Thyroid gland (tissue), 4 donors: ENCODE results near the gene NTNG1. TPM values are rescaled to one million over a fixed set of nuclear protein-coding genes. Genes with fewer than 3 reads are reported as not detected.

Experiments used
- DNase-seq, 2 donors: peaks; one replicate each; pipeline ENCODE4 v3.0.0-alpha.2; 2019
- H3K27ac ChIP-seq, 3 donors: fragments of 200-600 bp; sonication (generic); 1 replicate in 2 of 3; 2 replicates in 1 of 3; pipeline ENCODE4 v1.5.1; 2016 to 2019; ENCODE audit warnings: mild to moderate bottlenecking in 1 of 3, moderate library complexity in 1 of 3
- H3K27me3 ChIP-seq: fragments of 200-600 bp; sonication (generic); one replicate; pipeline ENCODE4 v1.5.1; 2019
- H3K36me3 ChIP-seq, 2 donors: fragments of 200-600 bp; sonication (generic); one replicate each; pipeline ENCODE4 v1.5.1; 2016 to 2019
- H3K4me1 ChIP-seq, 2 donors: fragments of 200-600 bp; sonication (generic); one replicate each; pipeline ENCODE4 v1.5.1; 2017 to 2019
- H3K4me3 ChIP-seq, 3 donors: fragments of 200-600 bp; sonication (generic); replicated peaks in 1 of 3; 1 replicate in 2 of 3; 2 replicates in 1 of 3; pipeline ENCODE4 v1.5.1; 2016; ENCODE audit warnings: mild to moderate bottlenecking in 1 of 3
- H3K9me3 ChIP-seq: fragments of 200-600 bp; sonication (generic); one replicate; pipeline ENCODE4 v1.5.1; 2017
- CTCF ChIP-seq, 6 experiments: fragments of 200-600 bp in 3 of 6; fragments of 450-650 bp in 3 of 6; sonication (generic) in 3 of 6; IDR thresholded peaks; one replicate each; pipeline ENCODE4 v1.5.1; 2016 to 2019; ENCODE audit warnings: antibody characterized with exemption in 6 of 6, mild to moderate bottlenecking in 2 of 6, inconsistent platforms in 1 of 6, moderate library complexity in 1 of 6
- POLR2A ChIP-seq, 2 donors: fragments of 450-650 bp; IDR thresholded peaks; one replicate each; pipeline ENCODE4 v1.6.1; 2017; ENCODE audit warnings: antibody characterized with exemption in 2 of 2, mild to moderate bottlenecking in 2 of 2, moderate library complexity in 1 of 2
- WGBS, 2 donors: methylation state at CpG; one replicate each; pipeline ENCODE4 v1.1.5; 2017; 5-methylcytosine and 5-hydroxymethylcytosine counted together
- intact Hi-C: fragments of 100-400 bp; cut with DNase I; formaldehyde crosslinking; loops from one replicate; pipeline ENCODE4 v1.15.1; 2023
- total RNA-seq, 4 donors: library from RNA; depleted of rRNA; stranded (reverse); fragments of >200 nt; gene quantifications; one replicate each; pipeline ENCODE4 v1.2.3, GENCODE V29; 2016

Gene NTNG1
- total RNA-seq, 4 donors from 2014 or later: 0.33 to 0.56 (median 0.54) TPM; not detected in 1

- H3K27me3 ChIP-seq: no peaks in the 10 kb centered on the region
- no peaks in the 10 kb centered on the region for H3K36me3 ChIP-seq
- no peak for DNase-seq
- H3K4me3 ChIP-seq: no peak overlapping the region
- no peaks in the 10 kb centered on the region for H3K9me3 ChIP-seq
- intact Hi-C loops: no loop called here
- no peaks in the 10 kb centered on the region for H3K4me1 ChIP-seq
- TF ChIP-seq CTCF (IDR thresholded peaks at IDR 0.05): no peak
- no peak for TF ChIP-seq POLR2A (IDR thresholded peaks at IDR 0.05)
- WGBS, 2 donors: 76 to 78% methylated on average over 2 of the region's 2 CpGs
- H3K27ac ChIP-seq: no peak overlapping the region
Measured at GRCh38 chr1:107413546-107413945, 272.7 kb downstream of the NTNG1 start.

GRCh38 chr1:107413951-107414350 lies 273.1 kb downstream of the NTNG1 start:
- no peaks in the 10 kb centered on the region for H3K27me3 ChIP-seq
- no peak for TF ChIP-seq CTCF (IDR thresholded peaks at IDR 0.05)
- TF ChIP-seq POLR2A (IDR thresholded peaks at IDR 0.05): no peak
- no peak overlapping the region for H3K27ac ChIP-seq
- WGBS, 2 donors: 78 to 84% methylated on average over 2 of the region's 2 CpGs
- H3K4me3 ChIP-seq: no peak overlapping the region
- H3K36me3 ChIP-seq: no peaks in the 10 kb centered on the region
- DNase-seq: no peak
- H3K4me1 ChIP-seq: no peaks in the 10 kb centered on the region
- no peaks in the 10 kb centered on the region for H3K9me3 ChIP-seq
- intact Hi-C loops: no loop called here

GRCh38 chr1:107414550-107414949 lies 273.7 kb downstream of the NTNG1 start:
- no peak for DNase-seq
- Histone ChIP-seq H3K9me3 (no peaks in the 10 kb centered on the region), H3K27me3 (no peaks in the 10 kb centered on the region), H3K4me1 (no peaks in the 10 kb centered on the region), H3K4me3 (no peak overlapping the region), H3K36me3 (no peaks in the 10 kb centered on the region), H3K27ac (no peak overlapping the region)
- WGBS, 2 donors: 58 to 62% methylated on average over 3 of the region's 3 CpGs
- intact Hi-C loops: no loop called here
- TF ChIP-seq POLR2A (IDR thresholded peaks at IDR 0.05) (no peak), CTCF (IDR thresholded peaks at IDR 0.05) (no peak)

- Histone ChIP-seq H3K27ac (no peak overlapping the region), H3K4me3 (no peak overlapping the region), H3K36me3 (no peaks in the 10 kb centered on the region), H3K27me3 (no peaks in the 10 kb centered on the region), H3K9me3 (no peaks in the 10 kb centered on the region), H3K4me1 (no peaks in the 10 kb centered on the region)
- intact Hi-C loops: no loop called here
- DNase-seq: no peak
- WGBS, 2 donors: 70 to 86% methylated on average over 4 of the region's 4 CpGs
- TF ChIP-seq POLR2A (IDR thresholded peaks at IDR 0.05) (no peak), CTCF (IDR thresholded peaks at IDR 0.05) (no peak)
Measured at GRCh38 chr1:107415241-107415640, 274.4 kb downstream of the NTNG1 start.

GRCh38 chr1:107419003-107419402 lies 278.2 kb downstream of the NTNG1 start:
- no peak overlapping the region for H3K27ac ChIP-seq

More at GRCh38 chr1:107419003-107419402, 278.2 kb downstream of the NTNG1 start:
- Histone ChIP-seq H3K4me3 (no peak overlapping the region), H3K27me3 (no peaks in the 10 kb centered on the region), H3K9me3 (no peaks in the 10 kb centered on the region), H3K4me1 (no peaks in the 10 kb centered on the region), H3K36me3 (no peaks in the 10 kb centered on the region)
- 74 to 83% methylated on average over 2 of the region's 2 CpGs for WGBS, 2 donors
- TF ChIP-seq CTCF (IDR thresholded peaks at IDR 0.05) (no peak), POLR2A (IDR thresholded peaks at IDR 0.05) (no peak)
- no peak for DNase-seq
- intact Hi-C loops: no loop called here
